Measurements from ENCODE around the gene GALNT17.

GALNT17 gene

DNA sequence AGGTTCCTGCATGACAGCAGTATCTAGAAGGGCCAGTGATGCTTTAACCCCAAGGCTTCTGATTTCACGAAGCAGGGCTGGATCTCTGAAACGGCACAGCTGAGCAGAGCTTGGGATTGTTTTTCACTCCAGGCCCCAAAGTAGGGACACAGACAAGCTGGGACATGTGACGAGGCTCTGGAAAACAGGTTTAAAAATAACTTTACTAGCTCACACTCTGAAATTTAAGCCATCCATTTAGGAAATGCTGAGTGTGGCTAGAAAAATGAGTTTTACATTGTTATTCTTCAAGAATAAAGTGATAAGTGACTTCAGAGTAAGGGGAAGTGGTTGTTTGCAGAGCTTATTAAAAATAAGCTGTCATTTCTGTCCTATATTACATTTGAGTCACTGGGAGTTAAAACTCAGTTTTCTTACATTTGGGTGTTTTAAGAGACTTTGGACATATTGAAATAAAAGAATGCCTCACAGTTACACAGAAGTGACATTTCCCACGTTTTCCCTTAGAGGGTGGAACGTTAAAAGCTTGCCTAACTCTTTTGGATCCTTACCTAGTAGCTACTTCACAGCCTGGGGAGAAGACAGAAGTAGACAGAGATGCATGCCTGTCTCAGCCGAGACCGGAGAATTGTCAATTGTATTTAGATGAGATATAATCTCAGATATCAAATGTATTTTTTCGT lies 107.8 kb downstream of the GALNT17 start:
- Histone ChIP-seq H3K14ac (ENCODE audit: low read length in 2 of 2) (no peak overlapping the region), H3K27ac (ENCODE audit: low read length, poor library complexity, severe bottlenecking) (no peak overlapping the region), H3K4ac (ENCODE audit: low read depth in 1 of 2, low read length in 2 of 2) (no peak overlapping the region), H2BK12ac (ENCODE audit: low read length in 2 of 2) (no peak overlapping the region), H3K9ac (ENCODE audit: low read length) (peak overlapping the region; percentile 27), H3K36me3 (ENCODE audit: control insufficient read depth in 1 of 2, insufficient read depth in 2 of 2, low read depth in 1 of 2, low read length in 2 of 2) (no peaks in the 10 kb centered on the region), H3K27me3 (ENCODE audit: control insufficient read depth in 1 of 2, insufficient read depth in 1 of 2, low read length in 2 of 2) (no peaks in the 10 kb centered on the region), H3K79me1 (replicated peaks; ENCODE audit: low read length, poor library complexity, severe bottlenecking) (no peaks in the 10 kb centered on the region), H2AFZ (ENCODE audit: low read depth, low read length) (no peak overlapping the region), H2AK5ac (ENCODE audit: low read length, severe bottlenecking) (no peak overlapping the region), H3K9me3 (ENCODE audit: control insufficient read depth, low read length) (no peaks in the 10 kb centered on the region), H2BK5ac (ENCODE audit: low read depth, low read length, poor library complexity, severe bottlenecking) (no peak overlapping the region), H3K18ac (ENCODE audit: low read depth in 1 of 2, low read length in 2 of 2) (no peak overlapping the region), H2BK15ac (ENCODE audit: low read depth, poor library complexity, severe bottlenecking) (no peak overlapping the region), H3K23ac (ENCODE audit: low read length in 2 of 2) (no peak overlapping the region), H4K8ac (ENCODE audit: low read length) (no peak overlapping the region), H3K4me1 (ENCODE audit: control insufficient read depth, insufficient read depth, low read depth, low read length) (no peaks in the 10 kb centered on the region), H2BK120ac (ENCODE audit: low read depth, low read length) (no peak overlapping the region), H4K91ac (ENCODE audit: low read length) (no peak overlapping the region), H3K4me2 (ENCODE audit: low read length, poor library complexity, severe bottlenecking) (no peak overlapping the region), H3K4me3 (ENCODE audit: insufficient read depth in 1 of 2, low read depth in 1 of 2, low read length in 2 of 2) (no peak overlapping the region)
- DNase-seq, result no peak
- 69% methylated on average over 5 of the region's 8 CpGs for WGBS

- H3K4ac ChIP-seq (ENCODE audit: low read depth in 1 of 2, low read length in 2 of 2), result no peak overlapping the region
- no peak overlapping the region for H3K4me2 ChIP-seq (ENCODE audit: low read length, poor library complexity, severe bottlenecking)
- no peak for DNase-seq
- no peak overlapping the region for H3K9ac ChIP-seq (ENCODE audit: low read length)
- H3K27me3 ChIP-seq (ENCODE audit: control insufficient read depth in 1 of 2, insufficient read depth in 1 of 2, low read length in 2 of 2), result no peaks in the 10 kb centered on the region
- H3K27ac ChIP-seq (ENCODE audit: low read length, poor library complexity, severe bottlenecking), result no peak overlapping the region
- H2BK5ac ChIP-seq (ENCODE audit: low read depth, low read length, poor library complexity, severe bottlenecking), result no peak overlapping the region
- no peak overlapping the region for H3K23ac ChIP-seq (ENCODE audit: low read length in 2 of 2)
- H2BK12ac ChIP-seq (ENCODE audit: low read length in 2 of 2), result no peak overlapping the region
- no peak overlapping the region for H2BK120ac ChIP-seq (ENCODE audit: low read depth, low read length)
- no peaks in the 10 kb centered on the region for H3K9me3 ChIP-seq (ENCODE audit: control insufficient read depth, low read length)
- H3K18ac ChIP-seq (ENCODE audit: low read depth in 1 of 2, low read length in 2 of 2), result no peak overlapping the region
- H4K8ac ChIP-seq (ENCODE audit: low read length), result no peak overlapping the region
- no peak overlapping the region for H2AK5ac ChIP-seq (ENCODE audit: low read length, severe bottlenecking)
- no peak overlapping the region for H3K14ac ChIP-seq (ENCODE audit: low read length in 2 of 2)
- no peak overlapping the region for H4K91ac ChIP-seq (ENCODE audit: low read length)
- H3K4me3 ChIP-seq (ENCODE audit: insufficient read depth in 1 of 2, low read depth in 1 of 2, low read length in 2 of 2), result no peak overlapping the region
- no peaks in the 10 kb centered on the region for H3K36me3 ChIP-seq (ENCODE audit: control insufficient read depth in 1 of 2, insufficient read depth in 2 of 2, low read depth in 1 of 2, low read length in 2 of 2)
- no peak overlapping the region for H2AFZ ChIP-seq (ENCODE audit: low read depth, low read length)
- no peaks in the 10 kb centered on the region for H3K4me1 ChIP-seq (ENCODE audit: control insufficient read depth, insufficient read depth, low read depth, low read length)
- 68% methylated on average over 8 of the region's 8 CpGs for WGBS
- no peak overlapping the region for H2BK15ac ChIP-seq (ENCODE audit: low read depth, poor library complexity, severe bottlenecking)
- H3K79me1 ChIP-seq (replicated peaks; ENCODE audit: low read length, poor library complexity, severe bottlenecking), result no peaks in the 10 kb centered on the region
These were observed 111.9 kb downstream of the GALNT17 start for GRCh38 chr7:71243736-71244410.

GRCh38 chr7:71245038-71245437 lies 113.1 kb downstream of the GALNT17 start:
- Histone ChIP-seq H2BK120ac (ENCODE audit: low read depth, low read length) (no peak overlapping the region), H3K4ac (ENCODE audit: low read depth in 1 of 2, low read length in 2 of 2) (no peak overlapping the region), H3K4me1 (ENCODE audit: control insufficient read depth, insufficient read depth, low read depth, low read length) (no peaks in the 10 kb centered on the region), H3K9me3 (ENCODE audit: control insufficient read depth, low read length) (no peaks in the 10 kb centered on the region), H2BK5ac (ENCODE audit: low read depth, low read length, poor library complexity, severe bottlenecking) (no peak overlapping the region), H3K27me3 (ENCODE audit: control insufficient read depth in 1 of 2, insufficient read depth in 1 of 2, low read length in 2 of 2) (no peaks in the 10 kb centered on the region), H3K27ac (ENCODE audit: low read length, poor library complexity, severe bottlenecking) (no peak overlapping the region), H3K23ac (ENCODE audit: low read length in 2 of 2) (no peak overlapping the region), H3K4me2 (ENCODE audit: low read length, poor library complexity, severe bottlenecking) (no peak overlapping the region), H2AFZ (ENCODE audit: low read depth, low read length) (no peak overlapping the region), H3K36me3 (ENCODE audit: control insufficient read depth in 1 of 2, insufficient read depth in 2 of 2, low read depth in 1 of 2, low read length in 2 of 2) (no peaks in the 10 kb centered on the region), H3K9ac (ENCODE audit: low read length) (no peak overlapping the region), H3K4me3 (ENCODE audit: insufficient read depth in 1 of 2, low read depth in 1 of 2, low read length in 2 of 2) (no peak overlapping the region), H4K91ac (ENCODE audit: low read length) (no peak overlapping the region), H2AK5ac (ENCODE audit: low read length, severe bottlenecking) (no peak overlapping the region), H3K79me1 (replicated peaks; ENCODE audit: low read length, poor library complexity, severe bottlenecking) (no peaks in the 10 kb centered on the region), H3K14ac (ENCODE audit: low read length in 2 of 2) (no peak overlapping the region), H2BK15ac (ENCODE audit: low read depth, poor library complexity, severe bottlenecking) (no peak overlapping the region), H2BK12ac (ENCODE audit: low read length in 2 of 2) (no peak overlapping the region), H3K18ac (ENCODE audit: low read depth in 1 of 2, low read length in 2 of 2) (no peak overlapping the region), H4K8ac (ENCODE audit: low read length) (no peak overlapping the region)
- DNase-seq, result no peak
- WGBS, result 75% methylated on average over 6 of the region's 7 CpGs

GRCh38 chr7:71251706-71252105 lies 119.8 kb downstream of the GALNT17 start:
- Histone ChIP-seq H3K14ac (ENCODE audit: low read length in 2 of 2) (no peak overlapping the region), H3K4me1 (ENCODE audit: control insufficient read depth, insufficient read depth, low read depth, low read length) (no peaks in the 10 kb centered on the region), H3K4me2 (ENCODE audit: low read length, poor library complexity, severe bottlenecking) (no peak overlapping the region), H3K9ac (ENCODE audit: low read length) (no peak overlapping the region), H2AK5ac (ENCODE audit: low read length, severe bottlenecking) (no peak overlapping the region), H3K27ac (ENCODE audit: low read length, poor library complexity, severe bottlenecking) (no peak overlapping the region), H3K4me3 (ENCODE audit: insufficient read depth in 1 of 2, low read depth in 1 of 2, low read length in 2 of 2) (no peak overlapping the region), H2BK5ac (ENCODE audit: low read depth, low read length, poor library complexity, severe bottlenecking) (no peak overlapping the region), H2BK15ac (ENCODE audit: low read depth, poor library complexity, severe bottlenecking) (no peak overlapping the region), H4K91ac (ENCODE audit: low read length) (no peak overlapping the region), H3K18ac (ENCODE audit: low read depth in 1 of 2, low read length in 2 of 2) (no peak overlapping the region), H3K9me3 (ENCODE audit: control insufficient read depth, low read length) (peaks cover 15% of the 10 kb centered on the region), H4K8ac (ENCODE audit: low read length) (no peak overlapping the region), H3K23ac (ENCODE audit: low read length in 2 of 2) (no peak overlapping the region), H3K4ac (ENCODE audit: low read depth in 1 of 2, low read length in 2 of 2) (no peak overlapping the region), H3K79me1 (replicated peaks; ENCODE audit: low read length, poor library complexity, severe bottlenecking) (no peaks in the 10 kb centered on the region), H2BK120ac (ENCODE audit: low read depth, low read length) (no peak overlapping the region), H3K36me3 (ENCODE audit: control insufficient read depth in 1 of 2, insufficient read depth in 2 of 2, low read depth in 1 of 2, low read length in 2 of 2) (no peaks in the 10 kb centered on the region), H2AFZ (ENCODE audit: low read depth, low read length) (no peak overlapping the region), H3K27me3 (ENCODE audit: control insufficient read depth in 1 of 2, insufficient read depth in 1 of 2, low read length in 2 of 2) (no peaks in the 10 kb centered on the region), H2BK12ac (ENCODE audit: low read length in 2 of 2) (no peak overlapping the region)
- WGBS, result 78% methylated on average over 5 of the region's 6 CpGs
- DNase-seq, result no peak
